GM13976 (cell line): ENCODE data around the gene GDE1.

Experiments
- DNase-seq: peaks from one replicate; pipeline ENCODE4 v3.0.0; 2012; ENCODE audit warnings: low spot score
- in situ Hi-C: fragments of 300-500 bp; cut with MboI; formaldehyde crosslinking; loops from one replicate; pipeline ENCODE4 v1.12.0; 2022; ENCODE audit warnings: low sequenced_read_pairs, mixed read lengths, inconsistent platforms; ENCODE audit not compliant: unreplicated experiment
- TF ChIP-seq, protein P1 (sequence below): IDR thresholded peaks from 2 replicates; pipeline ENCODE4 v1.5.1; 2012; ENCODE audit warnings: borderline replicate concordance, mild to moderate bottlenecking; ENCODE audit not compliant: insufficient read depth; ENCODE audit errors: extremely low read depth, missing control alignments, control extremely low read depth

Gene GDE1

GRCh38 chr16:19482291-19482690, 39.6 kb downstream of the GDE1 start:
- DNase-seq, result no peak
- in situ Hi-C loops, result no loop called here
- TF ChIP-seq, protein P1, sequence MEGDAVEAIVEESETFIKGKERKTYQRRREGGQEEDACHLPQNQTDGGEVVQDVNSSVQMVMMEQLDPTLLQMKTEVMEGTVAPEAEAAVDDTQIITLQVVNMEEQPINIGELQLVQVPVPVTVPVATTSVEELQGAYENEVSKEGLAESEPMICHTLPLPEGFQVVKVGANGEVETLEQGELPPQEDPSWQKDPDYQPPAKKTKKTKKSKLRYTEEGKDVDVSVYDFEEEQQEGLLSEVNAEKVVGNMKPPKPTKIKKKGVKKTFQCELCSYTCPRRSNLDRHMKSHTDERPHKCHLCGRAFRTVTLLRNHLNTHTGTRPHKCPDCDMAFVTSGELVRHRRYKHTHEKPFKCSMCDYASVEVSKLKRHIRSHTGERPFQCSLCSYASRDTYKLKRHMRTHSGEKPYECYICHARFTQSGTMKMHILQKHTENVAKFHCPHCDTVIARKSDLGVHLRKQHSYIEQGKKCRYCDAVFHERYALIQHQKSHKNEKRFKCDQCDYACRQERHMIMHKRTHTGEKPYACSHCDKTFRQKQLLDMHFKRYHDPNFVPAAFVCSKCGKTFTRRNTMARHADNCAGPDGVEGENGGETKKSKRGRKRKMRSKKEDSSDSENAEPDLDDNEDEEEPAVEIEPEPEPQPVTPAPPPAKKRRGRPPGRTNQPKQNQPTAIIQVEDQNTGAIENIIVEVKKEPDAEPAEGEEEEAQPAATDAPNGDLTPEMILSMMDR, result no peak

GRCh38 chr16:19481769-19482168, 40.1 kb downstream of the GDE1 start:
- DNase-seq, result no peak
- TF ChIP-seq, protein P1, result no peak
- in situ Hi-C loops, result no loop called here

GRCh38 chr16:19481296-19481695, 40.6 kb downstream of the GDE1 start:
- TF ChIP-seq, protein P1, result no peak
- in situ Hi-C loops, result no loop called here
- no peak for DNase-seq

DNA sequence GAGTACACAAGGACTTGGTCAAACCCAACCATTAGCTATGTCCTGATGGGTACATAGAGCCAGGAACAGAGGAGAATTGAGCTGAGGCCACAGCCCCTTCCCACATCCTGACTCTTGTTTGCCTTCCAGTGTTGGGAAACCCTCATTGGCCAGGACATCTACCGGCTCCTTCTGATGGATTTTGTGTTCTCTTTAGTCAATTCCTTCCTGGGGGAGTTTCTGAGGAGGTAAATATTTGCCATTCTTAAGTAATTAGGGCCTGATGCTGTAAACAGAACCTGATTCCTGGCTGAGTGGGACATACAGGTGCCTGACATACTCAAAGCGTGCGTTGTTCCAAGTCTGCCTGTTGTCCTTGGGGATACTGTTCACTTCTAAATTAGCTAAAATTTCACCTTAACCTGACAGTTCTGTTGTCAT, 42.6 kb downstream of the GDE1 start:
- in situ Hi-C loops, result no loop called here

GRCh38 chr16:19478505-19478904, 43.4 kb downstream of the GDE1 start:
- in situ Hi-C loops, result no loop called here
- TF ChIP-seq, protein P1, result no peak
- no peak for DNase-seq

More for the DNA sequence above, 42.6 kb downstream of the GDE1 start:
- DNase-seq, result no peak
- TF ChIP-seq, protein P1, result no peak

DNA sequence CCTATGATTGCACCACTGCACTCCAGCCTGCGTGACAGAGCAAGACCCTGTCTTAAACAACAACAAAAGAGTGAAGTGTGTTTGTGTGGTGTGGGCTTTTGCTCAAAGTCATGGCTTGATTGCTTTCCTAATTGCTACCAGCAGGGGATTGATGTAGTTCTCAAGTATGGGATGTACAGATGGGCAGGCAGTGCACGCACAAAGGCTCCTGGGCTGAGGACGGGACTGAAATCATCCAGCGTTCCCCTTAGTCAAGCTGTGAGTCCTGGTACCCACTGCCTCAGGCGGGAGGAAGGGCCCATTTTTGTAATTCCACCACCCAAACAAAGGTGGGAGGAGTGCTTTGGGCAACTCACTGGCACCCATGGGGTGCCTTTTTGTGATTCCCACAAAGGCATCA, 47.3 kb downstream of the GDE1 start:
- DNase-seq, result no peak
- in situ Hi-C loops, result no loop called here
- TF ChIP-seq, protein P1, result no peak

DNA sequence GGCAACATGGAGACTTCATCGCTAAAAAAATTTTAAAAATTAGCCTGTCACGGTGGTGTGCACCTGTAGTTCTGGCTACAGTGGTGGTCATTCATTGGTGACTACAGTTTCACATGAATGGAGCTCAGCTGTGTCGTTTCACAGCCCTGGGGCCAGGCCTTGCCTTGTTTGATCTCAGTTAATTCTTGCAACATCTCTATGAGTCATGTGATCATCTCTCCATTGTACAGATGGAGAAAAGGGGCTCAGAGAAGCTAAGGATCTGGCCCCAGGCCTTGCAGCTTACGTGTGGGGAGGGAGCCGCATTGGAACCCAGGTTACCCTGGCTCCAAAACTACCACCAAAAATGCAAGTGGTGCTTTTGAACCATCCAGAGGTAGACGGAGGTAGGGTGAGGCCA, 49.4 kb downstream of the GDE1 start:
- in situ Hi-C loops, result no loop called here
- no peak for DNase-seq
- TF ChIP-seq, protein P1, result no peak
